ENCODE results near the gene CLEC4F.
A peak's percentile ranks its signal among the peaks of the same experiment; 100 is the strongest.
"Not testable (repeated sequence)": the region's sequence is repeated elsewhere in the genome, so short reads cannot be mapped to it uniquely, and the experiment has no call there.

Gene CLEC4F

GRCh38 chr2:70826696-70827350 is 6.4 kb upstream of the CLEC4F start:
- no peak for DNase-seq

- no peak for DNase-seq
These were observed 2.9 kb upstream of the CLEC4F start for GRCh38 chr2:70823249-70823648.

- DNase-seq = no peak
These were observed 2.4 kb upstream of the CLEC4F start for GRCh38 chr2:70822843-70823242.

GRCh38 chr2:70817284-70817954 is 3.0 kb downstream of the CLEC4F start:
- DNase-seq = no peak

DNA sequence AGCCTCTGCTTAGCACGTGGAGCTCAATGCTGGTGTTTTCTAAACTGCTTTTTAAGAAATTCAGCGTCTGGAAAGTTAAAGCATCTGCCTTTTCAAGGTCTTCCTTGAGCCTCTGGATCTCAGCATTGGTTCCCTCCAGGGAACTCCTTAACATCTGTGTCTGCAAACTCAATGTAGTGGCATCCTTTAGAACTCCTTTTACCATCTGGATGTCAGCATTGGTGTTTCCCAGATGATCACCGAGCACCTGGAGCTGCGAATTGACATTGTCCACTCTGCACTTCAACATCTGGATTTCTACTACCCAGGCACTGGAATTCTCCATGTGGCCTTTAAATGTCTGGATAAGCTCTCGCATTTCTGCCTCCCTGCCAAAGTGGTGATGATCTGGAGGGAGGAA is 3.7 kb downstream of the CLEC4F start:
- no peak for DNase-seq

DNA sequence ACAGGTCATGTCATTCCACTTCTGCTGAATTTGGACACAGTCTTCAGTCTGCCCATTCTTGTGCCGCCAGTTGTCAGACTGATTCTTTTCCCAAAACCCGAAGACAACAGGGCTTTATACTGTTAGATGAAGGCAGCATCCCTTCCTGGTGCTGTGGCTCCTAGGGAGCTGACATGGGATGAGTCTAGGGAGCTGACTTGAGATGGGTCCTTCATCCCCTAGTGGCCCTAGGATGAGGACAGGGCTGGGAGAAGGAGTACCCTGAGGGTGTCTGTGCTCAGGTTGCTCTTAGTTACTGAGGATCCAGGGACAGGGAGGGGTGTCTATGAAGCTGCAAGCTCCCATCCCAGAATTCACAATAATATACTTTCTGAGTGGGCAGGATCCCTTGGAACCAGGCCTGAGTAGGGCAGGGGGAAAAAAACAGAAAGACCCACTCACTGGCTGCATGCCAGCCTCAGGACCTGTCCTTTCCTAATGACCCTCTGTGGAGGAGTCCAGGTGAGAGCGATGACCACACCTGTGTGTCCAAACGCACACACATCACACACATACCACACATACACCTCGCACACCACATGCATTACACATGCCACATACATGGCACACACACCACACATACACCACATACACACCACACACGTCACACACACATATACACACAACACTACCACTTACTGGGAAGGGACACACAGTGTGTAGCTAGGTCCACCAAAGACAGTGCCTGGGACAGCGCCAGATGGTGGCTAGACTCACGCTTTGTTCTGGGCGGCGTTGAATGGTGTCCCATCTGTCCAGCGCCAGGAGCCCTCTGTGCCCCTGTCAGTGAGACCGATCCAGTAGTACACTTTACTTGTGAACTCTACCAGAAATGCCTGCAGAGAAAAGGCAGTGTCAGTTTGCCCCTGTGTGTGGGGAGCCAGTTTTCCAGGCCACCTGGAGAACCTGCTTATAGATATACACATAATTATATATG is 11.1 kb downstream of the CLEC4F start:
- DNase-seq = no peak

- no peak for DNase-seq
These were observed 12.6 kb downstream of the CLEC4F start for GRCh38 chr2:70807828-70808118.

- no peak for DNase-seq
These were observed 13.1 kb downstream of the CLEC4F start for GRCh38 chr2:70807102-70807827.

- DNase-seq = no peak
These were observed 13.8 kb downstream of the CLEC4F start for GRCh38 chr2:70806620-70807019.

DNA sequence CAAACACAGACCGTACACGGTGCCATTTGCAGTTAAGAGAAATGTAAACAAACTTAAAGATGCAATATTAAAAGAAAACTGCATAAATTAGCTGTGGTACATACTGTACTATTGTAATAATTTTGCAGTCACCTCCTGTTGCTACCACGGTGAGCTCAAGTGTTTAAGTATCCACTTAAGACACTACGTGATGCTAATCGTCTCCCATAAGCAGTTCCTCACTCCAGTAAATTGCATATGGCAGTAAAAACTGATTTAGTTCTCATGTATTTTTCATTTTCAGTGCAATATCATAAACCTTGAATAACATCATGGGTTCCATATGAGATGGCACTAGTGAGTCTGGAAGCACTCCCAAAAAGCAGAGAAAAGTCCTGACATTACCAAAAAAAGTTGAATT is 14.4 kb downstream of the CLEC4F start:
- DNase-seq = no peak

GRCh38 chr2:70801607-70802263 is 18.7 kb downstream of the CLEC4F start:
- no peak for DNase-seq

DNA sequence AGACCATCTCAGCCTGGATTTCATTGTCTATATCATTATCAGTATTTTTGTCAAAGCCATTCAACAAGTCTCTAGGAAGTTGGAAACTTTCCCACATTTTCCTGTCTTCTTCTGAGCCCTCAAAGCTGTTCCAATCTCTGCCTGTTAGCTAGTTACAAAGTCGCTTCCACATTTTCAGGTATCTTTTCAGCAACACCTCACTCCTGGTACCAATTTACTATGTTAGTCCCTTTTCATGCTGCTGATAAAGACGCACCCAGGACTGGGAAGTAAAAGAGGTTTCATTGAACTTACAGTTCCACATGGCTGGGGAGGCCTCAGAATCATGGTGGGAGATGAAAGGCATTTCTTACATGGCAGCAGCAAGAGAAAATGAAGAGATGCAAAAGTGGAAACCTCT is 20.7 kb downstream of the CLEC4F start:
- no peak for DNase-seq

GRCh38 chr2:70797996-70798395 is 22.4 kb downstream of the CLEC4F start:
- DNase-seq = not testable (repeated sequence)

DNA sequence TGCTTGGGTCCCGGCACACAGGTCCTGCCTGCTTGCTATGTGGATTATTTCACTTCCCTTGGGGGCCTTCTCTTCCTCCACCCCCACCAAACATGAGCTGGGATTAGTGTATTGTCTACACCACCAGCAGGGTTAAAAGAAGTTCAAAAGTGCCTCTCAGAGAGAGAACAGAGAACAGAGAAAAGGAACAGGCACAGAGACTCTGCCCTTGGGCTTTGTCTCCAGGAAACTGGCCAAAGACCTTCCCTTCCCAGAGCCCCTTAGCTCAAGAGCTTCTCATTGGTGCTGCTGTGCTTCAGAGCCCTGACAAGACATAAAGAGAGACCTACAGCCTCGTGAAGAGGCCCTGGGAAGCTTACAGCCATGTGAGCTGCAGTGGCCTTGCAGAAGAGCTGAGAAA is 22.9 kb downstream of the CLEC4F start:
- DNase-seq = no peak

- DNase-seq = no peak
These were observed 24.1 kb downstream of the CLEC4F start for GRCh38 chr2:70796262-70796661.

DNA sequence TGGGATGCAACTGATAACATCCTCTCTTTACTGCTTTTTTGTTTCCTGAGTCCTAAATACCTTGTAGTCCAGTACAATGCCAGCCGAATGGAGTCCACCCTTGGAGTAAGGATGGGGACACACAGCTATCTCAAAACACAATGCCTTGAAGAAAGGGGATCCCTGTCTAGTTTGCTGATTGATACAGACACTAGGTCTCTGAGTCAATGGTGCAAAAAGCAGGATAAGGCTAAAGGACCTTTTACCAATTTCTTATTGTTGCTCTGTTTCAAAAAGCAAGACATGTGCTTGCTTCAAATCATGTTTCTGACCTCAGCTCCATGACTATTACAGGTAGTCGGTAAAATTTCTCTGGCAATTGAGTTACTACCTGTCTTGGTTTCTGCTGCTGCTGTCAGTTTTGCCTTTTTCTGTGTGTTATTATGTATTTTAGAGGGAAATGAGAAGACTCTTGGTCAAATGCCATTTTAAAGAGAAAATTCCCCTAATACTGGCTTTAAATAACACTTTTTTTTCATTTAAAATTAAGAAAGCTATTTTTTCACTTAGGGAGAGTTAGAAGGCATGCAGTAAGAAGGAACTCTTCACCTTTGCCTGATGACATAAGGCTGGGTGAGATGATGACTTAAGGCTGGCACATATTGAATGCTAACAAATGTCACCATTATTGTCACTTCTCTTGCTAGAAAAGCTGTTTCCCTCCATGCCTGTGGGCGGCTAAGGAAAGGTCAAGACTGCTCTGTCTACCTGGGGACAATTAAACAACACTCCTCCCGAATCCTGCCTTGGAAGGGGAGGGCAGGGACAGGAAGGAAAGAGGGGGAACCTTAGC is 25.0 kb downstream of the CLEC4F start:
- no peak for DNase-seq

DNA sequence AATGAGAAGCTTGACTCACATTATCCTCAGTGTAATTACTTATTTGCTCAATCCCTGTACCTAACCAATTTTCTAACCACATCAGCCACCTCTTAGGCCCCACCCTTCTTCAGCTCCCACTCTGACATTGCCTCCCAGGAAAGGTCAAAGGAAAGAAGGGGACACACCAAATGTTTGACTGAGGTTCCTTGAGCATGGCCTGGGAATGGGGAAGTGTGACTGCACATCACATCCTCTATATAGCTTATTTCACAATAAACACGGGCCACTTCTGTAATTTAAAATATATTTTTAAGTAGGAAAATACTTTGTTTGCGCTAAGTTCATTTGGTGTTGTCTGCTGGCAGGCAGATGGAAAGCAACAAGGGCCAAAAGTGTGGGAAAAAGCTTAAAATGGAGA is 26.9 kb downstream of the CLEC4F start:
- DNase-seq = no peak

DNA sequence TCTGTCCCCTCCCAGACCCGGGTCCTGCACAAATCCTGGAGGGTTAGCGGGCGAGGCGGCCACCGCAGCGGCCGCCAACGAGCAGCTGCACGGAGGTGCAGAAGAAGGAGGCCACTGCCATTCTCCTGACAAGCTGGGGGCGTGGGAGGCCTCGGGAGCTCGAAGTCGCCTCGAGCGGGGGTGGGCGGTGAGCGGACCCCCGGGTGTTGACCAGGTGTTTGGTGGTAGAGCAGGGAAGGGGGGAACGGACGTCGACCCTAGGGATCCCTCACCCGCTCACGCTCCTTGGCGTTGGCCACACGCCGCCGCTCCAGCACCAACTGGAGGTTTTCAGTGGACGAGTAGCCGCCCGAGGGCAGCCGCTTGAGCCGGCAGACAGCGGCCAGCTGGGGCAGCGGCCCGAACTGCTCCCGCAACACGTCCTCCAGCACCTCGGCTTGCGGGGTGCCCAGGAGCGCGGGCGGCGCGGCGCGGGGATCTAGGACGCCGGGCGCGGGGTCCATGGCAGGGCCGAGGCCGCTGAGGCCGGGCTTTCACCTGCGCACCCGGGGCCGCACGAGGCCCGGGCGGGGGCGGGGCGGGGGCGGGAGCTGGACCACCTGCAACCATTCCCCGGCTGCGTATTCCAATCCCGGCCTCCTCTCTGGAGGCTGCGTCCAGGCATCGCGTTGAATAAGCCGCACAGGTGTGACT is 30.1 kb downstream of the CLEC4F start, which contains the start of gene FIGLA:
FIGLA (minus strand) TSS at position 508 of the 693 bp plus-strand sequence; CDS start at position 503, 5 bp downstream.
- peak in 1 of 2 experiments; percentile 60 for DNase-seq

GRCh38 chr2:70789304-70790135 is 30.9 kb downstream of the CLEC4F start:
- peak; percentile 49 to 86 for DNase-seq

Measured in NCI-H526 (cell line).